Breast epithelium (tissue), 3 donors: ENCODE results near the gene ADAMTS13.

Experiments used
- POLR2AphosphoS5 ChIP-seq, 3 donors: sonication (generic); formaldehyde crosslinking; IDR thresholded peaks; one replicate each; pipeline ENCODE4 v1.6.1; 2017; ENCODE audit warnings: antibody characterized with exemption in 3 of 3
- TF ChIP-seq, protein P1 (sequence below), 3 donors: fragments of 450-650 bp; IDR thresholded peaks; one replicate each; pipeline ENCODE4 v1.5.1; 2016 to 2017; ENCODE audit warnings: antibody characterized with exemption in 3 of 3, mild to moderate bottlenecking in 3 of 3, moderate library complexity in 3 of 3

DNA sequence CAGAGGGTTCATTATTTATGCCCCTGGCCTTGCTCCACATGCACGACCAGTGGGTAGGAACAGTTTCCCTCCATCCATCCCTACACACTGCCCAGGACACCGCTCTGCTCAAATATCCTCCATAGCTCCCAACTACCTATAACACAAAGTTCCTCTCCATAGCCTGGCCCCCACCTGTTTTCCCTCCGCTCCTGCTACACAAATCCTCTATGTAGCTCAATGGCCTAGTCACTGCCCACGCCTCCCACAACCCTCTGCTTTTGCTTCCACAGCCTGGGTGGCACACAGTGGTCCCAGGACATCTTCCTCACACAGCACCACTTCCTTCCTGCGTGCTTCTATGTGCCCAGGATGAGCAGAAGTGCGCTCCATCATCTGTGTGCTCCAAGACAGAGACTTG is 24.8 kb upstream of the ADAMTS13 start:
- no peak for TF ChIP-seq POLR2AphosphoS5 (IDR thresholded peaks at IDR 0.05)
- TF ChIP-seq, protein P1, sequence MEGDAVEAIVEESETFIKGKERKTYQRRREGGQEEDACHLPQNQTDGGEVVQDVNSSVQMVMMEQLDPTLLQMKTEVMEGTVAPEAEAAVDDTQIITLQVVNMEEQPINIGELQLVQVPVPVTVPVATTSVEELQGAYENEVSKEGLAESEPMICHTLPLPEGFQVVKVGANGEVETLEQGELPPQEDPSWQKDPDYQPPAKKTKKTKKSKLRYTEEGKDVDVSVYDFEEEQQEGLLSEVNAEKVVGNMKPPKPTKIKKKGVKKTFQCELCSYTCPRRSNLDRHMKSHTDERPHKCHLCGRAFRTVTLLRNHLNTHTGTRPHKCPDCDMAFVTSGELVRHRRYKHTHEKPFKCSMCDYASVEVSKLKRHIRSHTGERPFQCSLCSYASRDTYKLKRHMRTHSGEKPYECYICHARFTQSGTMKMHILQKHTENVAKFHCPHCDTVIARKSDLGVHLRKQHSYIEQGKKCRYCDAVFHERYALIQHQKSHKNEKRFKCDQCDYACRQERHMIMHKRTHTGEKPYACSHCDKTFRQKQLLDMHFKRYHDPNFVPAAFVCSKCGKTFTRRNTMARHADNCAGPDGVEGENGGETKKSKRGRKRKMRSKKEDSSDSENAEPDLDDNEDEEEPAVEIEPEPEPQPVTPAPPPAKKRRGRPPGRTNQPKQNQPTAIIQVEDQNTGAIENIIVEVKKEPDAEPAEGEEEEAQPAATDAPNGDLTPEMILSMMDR (IDR thresholded peaks at IDR 0.05): no peak
